GM18907 (cell line): ENCODE data around the gene ANKRD28.

Experiments
- ATAC-seq: cut with Tn5 transposase; IDR thresholded peaks from one replicate; pipeline ENCODE4 v1.9.1; 2021; ENCODE audit warnings: mild to moderate bottlenecking, moderate library complexity; ENCODE audit not compliant: unreplicated experiment

ANKRD28 gene

DNA sequence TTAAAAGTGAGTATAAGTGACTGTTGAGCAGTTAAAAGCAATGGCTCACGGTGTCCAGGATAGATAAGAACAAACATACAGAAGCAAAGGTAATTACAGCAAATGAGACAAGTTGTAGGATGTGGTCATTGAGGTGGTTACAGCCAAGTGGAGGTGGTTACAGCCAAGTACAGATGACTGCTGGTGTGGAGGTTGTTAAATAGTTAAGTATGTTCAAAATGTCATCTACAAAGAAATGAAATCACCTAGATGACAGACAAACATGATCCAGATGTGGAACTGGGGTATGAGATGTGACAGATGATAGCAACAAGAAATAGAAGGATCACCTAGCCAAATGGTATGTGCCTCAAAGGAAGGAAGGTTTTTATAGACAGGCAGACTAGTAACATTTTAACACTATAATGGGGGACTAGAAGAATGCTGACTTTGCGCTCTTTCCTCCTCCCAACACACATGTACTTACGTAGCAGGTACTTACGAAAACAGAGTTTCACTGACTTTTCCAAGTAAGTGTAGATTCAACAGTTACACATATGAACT lies 6.8 kb upstream of the ANKRD28 start:
- peak; percentile 38 for ATAC-seq

GRCh38 chr3:15803921-15804320 lies 6.1 kb upstream of the ANKRD28 start:
- ATAC-seq: no peak

DNA sequence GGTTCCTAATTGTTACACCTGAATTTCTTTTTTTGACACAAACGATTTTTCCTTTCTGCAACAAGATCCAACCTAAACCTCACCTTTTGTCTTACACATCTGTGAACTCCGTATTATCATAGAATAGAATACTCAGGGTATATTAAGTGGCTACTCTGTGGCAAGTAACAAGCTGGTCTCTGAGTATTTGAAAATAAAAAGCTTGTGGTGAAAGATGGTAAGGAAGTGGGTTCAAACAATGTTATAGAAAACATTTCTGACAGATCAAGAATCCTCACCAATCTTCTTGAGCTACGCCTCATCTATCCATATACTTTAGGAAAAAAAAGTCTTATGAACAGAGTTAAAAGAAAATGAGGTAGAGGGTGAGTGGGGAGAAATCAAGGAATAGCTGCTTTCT lies 3.5 kb upstream of the ANKRD28 start:
- no peak for ATAC-seq

GRCh38 chr3:15800780-15801179 lies 3.0 kb upstream of the ANKRD28 start:
- no peak for ATAC-seq

DNA sequence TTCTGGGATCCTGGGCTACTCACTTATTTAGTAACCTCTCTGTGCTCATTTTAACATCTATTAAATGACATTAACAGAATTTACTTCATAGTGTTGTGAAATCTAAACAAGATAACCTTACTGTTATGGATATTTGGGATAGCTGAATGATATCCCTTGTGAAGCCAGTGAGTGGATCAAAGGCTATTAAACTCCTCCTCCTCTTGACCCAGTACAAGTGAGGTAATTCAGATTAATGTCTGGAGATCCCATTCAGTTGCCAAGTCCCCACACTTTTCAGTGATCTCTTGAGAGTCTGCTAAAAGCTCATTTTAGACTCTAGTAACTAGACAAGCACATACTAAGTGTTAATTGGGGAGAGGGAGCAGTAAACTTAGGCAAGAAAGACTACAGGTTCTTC lies 2.5 kb upstream of the ANKRD28 start:
- no peak for ATAC-seq

- no peak for ATAC-seq
These were observed 910 bp upstream of the ANKRD28 start for GRCh38 chr3:15798533-15799245.

GRCh38 chr3:15796771-15797641 lies 773 bp downstream of the ANKRD28 start:
- ATAC-seq: no peak

DNA sequence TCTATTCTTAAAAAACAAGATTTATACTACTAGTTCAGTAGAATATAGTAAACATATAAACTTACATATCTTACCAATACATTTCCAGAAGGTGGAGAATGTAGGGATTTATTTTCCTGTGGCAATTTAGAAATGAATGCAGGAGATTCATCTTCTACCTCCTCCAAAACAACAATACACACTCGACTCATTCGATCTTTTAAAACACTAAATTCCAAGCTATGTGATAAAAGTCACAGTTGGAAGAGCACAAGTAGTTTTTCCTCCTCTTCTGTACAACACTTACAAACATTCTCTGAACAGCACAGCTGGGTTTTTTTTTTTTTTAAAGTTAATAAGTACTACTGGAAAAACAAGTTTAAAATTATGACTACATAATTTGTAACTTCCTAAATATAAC lies 1.4 kb downstream of the ANKRD28 start:
- ATAC-seq: no peak

DNA sequence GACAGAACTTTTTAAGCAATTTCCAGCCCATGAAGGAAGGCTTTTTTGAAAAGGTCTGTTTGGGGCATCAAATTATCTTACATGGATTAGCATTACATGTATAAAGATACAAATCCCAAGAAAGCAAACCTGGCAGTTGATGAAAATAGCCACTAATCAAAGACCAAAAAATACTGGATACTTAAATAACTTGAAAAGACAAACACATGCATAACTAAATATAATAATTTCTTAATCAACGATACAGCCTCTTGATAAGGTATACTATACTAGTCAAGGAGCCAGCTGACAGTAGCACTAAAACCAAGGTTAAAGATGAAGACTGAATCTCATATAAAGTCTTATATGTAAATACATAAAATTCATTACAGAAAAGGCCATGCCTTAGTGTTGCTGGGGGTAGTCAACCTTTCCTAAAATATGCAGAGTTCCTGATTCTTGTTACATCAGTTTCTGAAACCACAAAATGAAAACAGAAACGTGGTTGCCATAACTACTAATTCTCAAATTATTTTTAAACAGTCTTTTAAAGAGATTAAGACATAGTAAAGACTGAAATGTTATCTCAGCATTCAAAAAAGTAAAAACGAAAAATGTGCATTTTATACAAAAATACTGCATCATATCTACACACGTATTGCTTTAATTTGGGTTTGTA lies 2.0 kb downstream of the ANKRD28 start:
- ATAC-seq: peak; percentile 32

DNA sequence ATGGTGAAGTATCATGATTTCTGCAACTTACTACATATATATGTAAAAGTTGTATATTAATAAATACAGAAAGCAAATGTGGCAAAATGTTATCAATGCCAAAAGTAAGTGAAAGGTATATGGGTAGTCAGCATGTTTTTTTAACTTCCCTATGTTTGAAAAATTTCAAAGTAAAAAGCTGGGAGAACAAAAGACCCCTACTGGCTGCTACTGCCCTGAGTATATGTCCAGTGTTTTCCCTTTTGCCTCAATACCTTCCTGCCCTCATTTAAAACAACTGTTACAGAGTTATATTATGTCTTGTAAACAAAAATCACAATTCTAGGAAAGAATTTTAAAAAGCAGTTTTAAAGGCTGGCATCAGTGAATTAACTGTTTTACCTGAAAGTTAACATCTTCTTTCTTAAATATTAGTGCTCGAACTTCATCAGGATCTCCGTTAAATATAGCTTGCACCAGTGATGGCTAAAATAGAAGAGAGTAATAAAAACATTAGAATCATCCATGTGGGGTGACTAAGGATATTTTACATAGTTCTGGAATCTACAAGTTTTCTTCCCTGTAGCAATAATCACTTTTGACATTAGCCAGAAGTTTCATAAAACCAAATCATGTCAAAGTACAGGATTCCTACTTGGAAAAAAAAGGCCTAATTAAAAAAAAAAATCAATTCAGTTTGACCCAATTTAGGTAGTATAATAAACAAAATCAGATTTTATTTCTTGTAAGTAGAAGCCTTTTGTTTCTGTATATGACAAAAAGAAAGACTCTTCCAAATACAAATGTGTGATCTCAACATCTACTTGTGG lies 2.7 kb downstream of the ANKRD28 start:
- ATAC-seq: no peak

- ATAC-seq: peak; percentile 44
These were observed 3.4 kb downstream of the ANKRD28 start for GRCh38 chr3:15794303-15794771.

- no peak for ATAC-seq
These were observed 6.3 kb downstream of the ANKRD28 start for GRCh38 chr3:15791525-15791924.

- ATAC-seq: no peak
These were observed 9.8 kb downstream of the ANKRD28 start for GRCh38 chr3:15787941-15788340.

GRCh38 chr3:15787526-15787925 lies 10.3 kb downstream of the ANKRD28 start:
- ATAC-seq: no peak

- no peak for ATAC-seq
These were observed 14.3 kb downstream of the ANKRD28 start for GRCh38 chr3:15783361-15783969.

DNA sequence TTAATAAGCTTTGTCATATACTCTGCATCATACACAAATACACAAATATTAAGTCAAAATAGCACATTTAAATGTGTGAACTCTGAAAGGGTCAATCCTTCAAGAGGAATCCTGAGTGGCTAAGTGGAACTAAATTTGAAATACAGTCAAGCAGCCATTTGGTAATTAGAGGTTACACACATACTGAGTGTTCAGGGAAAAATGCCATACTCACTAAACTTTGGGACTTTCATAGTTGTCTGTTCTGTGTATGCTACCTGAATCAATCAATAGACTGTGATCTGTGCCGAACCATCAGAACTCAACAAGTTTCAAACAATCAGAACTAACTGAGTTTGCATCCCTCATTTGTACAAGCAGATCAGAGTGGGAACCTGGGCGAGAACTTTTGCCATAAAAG lies 15.3 kb downstream of the ANKRD28 start:
- no peak for ATAC-seq

DNA sequence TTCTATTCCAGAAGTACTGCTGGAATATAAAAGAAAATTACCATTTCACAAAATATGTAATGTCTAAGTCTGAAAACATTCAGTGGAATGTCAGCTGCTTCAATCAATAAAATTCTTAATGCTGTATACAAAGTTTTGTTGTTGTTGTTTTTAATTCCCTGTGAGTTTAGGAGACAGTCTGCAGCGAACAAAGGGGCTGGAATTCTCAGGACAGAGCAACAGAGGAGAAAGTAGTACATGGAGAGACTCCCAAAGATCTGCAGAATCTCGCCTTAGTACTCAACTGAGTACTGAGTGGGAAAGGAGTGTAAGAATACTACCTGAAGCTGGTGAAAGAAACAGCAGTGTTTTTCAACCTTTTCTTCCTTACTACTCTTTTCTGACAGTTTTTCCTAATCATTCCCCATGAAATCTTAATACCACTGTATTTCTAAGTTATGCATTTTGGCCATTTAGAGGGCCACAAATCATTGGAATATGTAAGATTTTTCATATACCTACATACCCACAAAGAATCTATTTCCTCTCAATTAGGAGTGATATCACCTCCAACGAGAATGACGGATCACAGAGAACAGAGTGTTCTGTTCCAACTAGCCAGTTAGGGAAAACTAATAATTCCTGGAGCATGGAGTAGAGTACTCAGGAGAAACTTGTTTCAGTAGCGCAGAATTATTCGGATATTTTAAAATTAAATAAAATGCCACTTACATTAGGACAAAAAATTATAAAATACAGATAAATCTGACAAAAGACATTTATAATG lies 16.0 kb downstream of the ANKRD28 start:
- ATAC-seq: no peak

DNA sequence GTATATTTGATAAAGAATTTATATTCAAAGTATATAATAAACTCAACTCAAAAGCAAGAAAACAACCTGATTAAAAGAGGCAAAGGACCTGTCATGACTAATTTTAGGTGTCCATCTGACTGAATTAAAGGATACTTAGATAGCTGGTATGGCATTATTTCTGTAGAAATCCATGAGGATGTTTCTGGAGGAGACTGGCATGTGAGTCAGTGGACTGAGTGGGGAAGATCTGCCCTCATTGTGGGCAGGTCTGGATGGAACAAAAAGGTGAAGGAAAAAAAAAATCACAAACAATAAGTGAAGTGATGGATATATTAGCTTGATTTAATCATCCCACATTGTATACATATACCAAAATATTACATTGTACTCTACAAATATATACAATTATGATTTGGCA lies 16.6 kb downstream of the ANKRD28 start:
- no peak for ATAC-seq

- ATAC-seq: no peak
These were observed 18.7 kb downstream of the ANKRD28 start for GRCh38 chr3:15779111-15779510.
